Fibroblast of pulmonary artery (primary cell): Measurements from ENCODE around the gene TUBB3.

Experiments used
- DNase-seq: peaks from one replicate; pipeline ENCODE4 v3.0.0-alpha.2; 2010; ENCODE audit warnings: low read depth
- H3K4me3 ChIP-seq: replicated peaks from 2 replicates; pipeline ENCODE4 v1.5.1; 2011; ENCODE audit warnings: low read depth, mild to moderate bottlenecking, control low read depth, low read length, moderate library complexity
- CTCF ChIP-seq: IDR thresholded peaks from 2 replicates; pipeline ENCODE4 v1.5.1; 2011; ENCODE audit warnings: mild to moderate bottlenecking, control low read depth, low read length, inconsistent platforms; ENCODE audit errors: missing control alignments

Gene TUBB3

GRCh38 chr16:89884041-89884421 lies 39.1 kb upstream of the TUBB3 start:
- no peak for DNase-seq
- H3K4me3 ChIP-seq = no peak overlapping the region
- TF ChIP-seq CTCF = no peak

GRCh38 chr16:89887243-89887642 lies 35.9 kb upstream of the TUBB3 start:
- TF ChIP-seq CTCF = no peak

GRCh38 chr16:89890200-89890599 lies 32.9 kb upstream of the TUBB3 start:
- H3K4me3 ChIP-seq = no peak overlapping the region
- TF ChIP-seq CTCF = no peak
- no peak for DNase-seq

More at GRCh38 chr16:89887243-89887642, 35.9 kb upstream of the TUBB3 start:
- no peak overlapping the region for H3K4me3 ChIP-seq
- no peak for DNase-seq

GRCh38 chr16:89890886-89891657 lies 32.1 kb upstream of the TUBB3 start:
- TF ChIP-seq CTCF = no peak
- no peak overlapping the region for H3K4me3 ChIP-seq
- peak; percentile 65 for DNase-seq

- no peak overlapping the region for H3K4me3 ChIP-seq
- no peak for DNase-seq
- TF ChIP-seq CTCF = no peak
Measured at GRCh38 chr16:89892055-89892630, 31.0 kb upstream of the TUBB3 start.

GRCh38 chr16:89892635-89893034 lies 30.5 kb upstream of the TUBB3 start:
- no peak for TF ChIP-seq CTCF
- no peak overlapping the region for H3K4me3 ChIP-seq
- DNase-seq = no peak
